Measurements from ENCODE around the gene RDH5.

The RDH5 gene

GRCh38 chr12:55720071-55720564 lies at the start of gene RDH5:
TSS of gene RDH5 (plus strand) at chr12:55720393. CDS start at chr12:55721185, 792 bp downstream.
- DNase-seq = no peak

- no peak for DNase-seq
Observed at GRCh38 chr12:55671746-55672145, 48.4 kb upstream of the RDH5 start.

GRCh38 chr12:55673638-55674037 lies 46.6 kb upstream of the RDH5 start:
- peak; percentile 10 for DNase-seq

GRCh38 chr12:55675666-55676065 lies 44.5 kb upstream of the RDH5 start:
- DNase-seq = no peak

- DNase-seq = peak; percentile 20
Observed at GRCh38 chr12:55676707-55677106, 43.5 kb upstream of the RDH5 start.

- DNase-seq = no peak
Observed at GRCh38 chr12:55679691-55680090, 40.5 kb upstream of the RDH5 start.

GRCh38 chr12:55681142-55682077 lies 38.8 kb upstream of the RDH5 start:
- DNase-seq = peak; percentile 59

GRCh38 chr12:55682087-55682796 lies 38.0 kb upstream of the RDH5 start:
- no peak for DNase-seq

GRCh38 chr12:55683676-55684075 lies 36.5 kb upstream of the RDH5 start:
- DNase-seq = no peak

- DNase-seq = no peak
Observed at GRCh38 chr12:55684761-55685370, 35.3 kb upstream of the RDH5 start.

GRCh38 chr12:55685671-55686070 lies 34.5 kb upstream of the RDH5 start:
- DNase-seq = no peak

GRCh38 chr12:55686366-55687010 lies 33.7 kb upstream of the RDH5 start:
- no peak for DNase-seq

GRCh38 chr12:55687746-55688145 lies 32.4 kb upstream of the RDH5 start:
- no peak for DNase-seq

- DNase-seq = no peak
Observed at GRCh38 chr12:55688716-55689655, 31.2 kb upstream of the RDH5 start.

- DNase-seq = no peak
Observed at GRCh38 chr12:55692631-55693322, 27.4 kb upstream of the RDH5 start.

GRCh38 chr12:55693323-55694187 lies 26.6 kb upstream of the RDH5 start:
- no peak for DNase-seq

- DNase-seq = no peak
Observed at GRCh38 chr12:55694188-55694515, 26.0 kb upstream of the RDH5 start.

GRCh38 chr12:55694651-55695050 lies 25.5 kb upstream of the RDH5 start:
- no peak for DNase-seq

GRCh38 chr12:55695349-55695748 lies 24.8 kb upstream of the RDH5 start:
- no peak for DNase-seq

GRCh38 chr12:55696141-55696540 lies 24.1 kb upstream of the RDH5 start:
- no peak for DNase-seq
